HEK293 (cell line): ENCODE measurements around the gene DLL4.

Source experiments
- CTCF ChIA-PET: fragments of 350-600 bp; formaldehyde crosslinking; extraction: SDS; loops from one replicate; lab custom pipeline; 2021; ENCODE audit warnings: antibody characterized with exemption; lab: Yijun Ruan, JAX
- POLR2A ChIA-PET: fragments of 300-600 bp; formaldehyde crosslinking; extraction: SDS; loops from one replicate; lab custom pipeline; 2020; ENCODE audit warnings: antibody characterized with exemption, inconsistent platforms; lab: Yijun Ruan, JAX
- H3K27ac ChIP-seq: fragments of 200-500 bp; sonication (Bioruptor generic); 2 replicates; pipeline ENCODE4 v1.5.1; 2014; ENCODE audit warnings: low read depth, low read length, control low read depth, inconsistent platforms; ENCODE audit errors: extremely low read depth
- H3K36me3 ChIP-seq, 2 experiments: fragments of 200-500 bp in 1 of 2; sonication (Bioruptor generic) in 1 of 2; 1 replicate in 1 of 2; 2 replicates in 1 of 2; pipeline ENCODE4 v1.5.1; 2014 to 2017; ENCODE audit warnings: inconsistent platforms in 2 of 2, low read length in 2 of 2; ENCODE audit not compliant: control insufficient read depth in 2 of 2, insufficient read depth in 1 of 2
- H3K4me1 ChIP-seq: fragments of 200-500 bp; sonication (Bioruptor generic); 2 replicates; pipeline ENCODE4 v1.5.1; 2014; ENCODE audit warnings: mild to moderate bottlenecking, low read length, inconsistent platforms; ENCODE audit not compliant: control insufficient read depth, insufficient read depth
- H3K4me3 ChIP-seq: 2 replicates; pipeline ENCODE4 v1.5.1; 2011; ENCODE audit warnings: low read depth, mild to moderate bottlenecking, control low read depth, low read length, moderate library complexity
- H3K9me3 ChIP-seq: fragments of 200-500 bp; sonication (Bioruptor generic); 2 replicates; pipeline ENCODE4 v1.5.1; 2014; ENCODE audit warnings: low read depth, low read length, inconsistent platforms; ENCODE audit not compliant: control insufficient read depth, insufficient read depth
- CTCF ChIP-seq: fragments of 450-650 bp; formaldehyde crosslinking; IDR thresholded peaks from 2 replicates; pipeline ENCODE4 v1.5.1; 2016; ENCODE audit warnings: missing biosample characterization, missing genetic modification characterization
- GLIS1 ChIP-seq: fragments of 450-650 bp; formaldehyde crosslinking; IDR thresholded peaks from 2 replicates; pipeline ENCODE4 v1.5.1; 2016; ENCODE audit warnings: missing biosample characterization, missing genetic modification characterization
- GLIS2 ChIP-seq: fragments of 450-650 bp; formaldehyde crosslinking; IDR thresholded peaks from 2 replicates; pipeline ENCODE4 v1.5.1; 2016; ENCODE audit warnings: missing biosample characterization, missing genetic modification characterization
- HIC1 ChIP-seq: fragments of 450-650 bp; formaldehyde crosslinking; IDR thresholded peaks from 2 replicates; pipeline ENCODE4 v1.5.1; 2016; ENCODE audit warnings: missing biosample characterization, missing genetic modification characterization
- PRDM10 ChIP-seq: fragments of 450-650 bp; formaldehyde crosslinking; IDR thresholded peaks from 2 replicates; pipeline ENCODE4 v1.5.1; 2016; ENCODE audit warnings: missing biosample characterization, missing genetic modification characterization
- SALL2 ChIP-seq: fragments of 450-650 bp; formaldehyde crosslinking; IDR thresholded peaks from 2 replicates; pipeline ENCODE4 v1.5.0; 2017; ENCODE audit warnings: missing biosample characterization, mild to moderate bottlenecking, missing genetic modification characterization, borderline replicate concordance
- ZBTB11 ChIP-seq: fragments of 450-650 bp; formaldehyde crosslinking; conservative IDR thresholded peaks from 2 replicates; pipeline ENCODE4 v1.5.1; 2016; ENCODE audit warnings: low read depth, missing biosample characterization, missing genetic modification characterization
- ZBTB20 ChIP-seq: fragments of 450-650 bp; formaldehyde crosslinking; IDR thresholded peaks from 2 replicates; pipeline ENCODE4 v1.5.1; 2016; ENCODE audit warnings: missing biosample characterization, missing genetic modification characterization
- ZBTB48 ChIP-seq: fragments of 450-650 bp; formaldehyde crosslinking; IDR thresholded peaks from 2 replicates; pipeline ENCODE4 v1.5.1; 2016; ENCODE audit warnings: missing biosample characterization, missing genetic modification characterization
- ZBTB7A ChIP-seq: fragments of 450-650 bp; formaldehyde crosslinking; IDR thresholded peaks from 2 replicates; pipeline ENCODE4 v1.5.1; 2016; ENCODE audit warnings: low read depth, missing biosample characterization, missing genetic modification characterization
- ZFP37 ChIP-seq: fragments of 450-650 bp; formaldehyde crosslinking; IDR thresholded peaks from 2 replicates; pipeline ENCODE4 v1.5.1; 2016; ENCODE audit warnings: missing biosample characterization, missing genetic modification characterization
- ZNF112 ChIP-seq: fragments of 450-650 bp; formaldehyde crosslinking; IDR thresholded peaks from 2 replicates; pipeline ENCODE4 v1.5.0; 2017; ENCODE audit warnings: missing biosample characterization, missing genetic modification characterization
- ZNF157 ChIP-seq: fragments of 450-650 bp; formaldehyde crosslinking; IDR thresholded peaks from 2 replicates; pipeline ENCODE4 v1.5.1; 2016; ENCODE audit warnings: missing biosample characterization, missing genetic modification characterization
- ZNF18 ChIP-seq: fragments of 450-650 bp; formaldehyde crosslinking; IDR thresholded peaks from 2 replicates; pipeline ENCODE4 v1.5.1; 2016; ENCODE audit warnings: missing biosample characterization, missing genetic modification characterization
- ZNF223 ChIP-seq: fragments of 450-650 bp; formaldehyde crosslinking; IDR thresholded peaks from 2 replicates; pipeline ENCODE4 v1.5.1; 2016; ENCODE audit warnings: missing biosample characterization, missing genetic modification characterization
- ZNF398 ChIP-seq: fragments of 450-650 bp; formaldehyde crosslinking; IDR thresholded peaks from 2 replicates; pipeline ENCODE4 v1.5.1; 2017; ENCODE audit warnings: missing biosample characterization, missing genetic modification characterization
- ZNF514 ChIP-seq: fragments of 450-650 bp; formaldehyde crosslinking; IDR thresholded peaks from 2 replicates; pipeline ENCODE4 v1.5.1; 2016; ENCODE audit warnings: missing biosample characterization, missing genetic modification characterization
- ZNF629 ChIP-seq: fragments of 450-650 bp; formaldehyde crosslinking; IDR thresholded peaks from 2 replicates; pipeline ENCODE4 v1.5.1; 2017; ENCODE audit warnings: missing biosample characterization, missing genetic modification characterization
- ZNF768 ChIP-seq: fragments of 450-650 bp; formaldehyde crosslinking; IDR thresholded peaks from 2 replicates; pipeline ENCODE4 v1.5.1; 2018; ENCODE audit warnings: missing biosample characterization, mild to moderate bottlenecking, missing genetic modification characterization

The DLL4 gene

GRCh38 chr15:40941528-40942336 is 12.6 kb downstream of the DLL4 start (continued):
- TF ChIP-seq CTCF (tag by site-specific recombination), result peak; percentile 22; the same call in 1 of the 2 replicates
- no peak for TF ChIP-seq ZFP37 (tag by site-specific recombination)
- peak; percentile 55; the same call in 1 of the 2 replicates for TF ChIP-seq ZNF398 (tag by site-specific recombination)
- TF ChIP-seq GLIS2 (tag by site-specific recombination), result peak; percentile 72
- peak; percentile 57 for TF ChIP-seq GLIS1 (tag by site-specific recombination)
- peak; percentile 70; the same call in 1 of the 2 replicates for TF ChIP-seq ZBTB48 (tag by site-specific recombination)
- no peak for TF ChIP-seq ZNF514 (tag by site-specific recombination)
- peak; percentile 83 for TF ChIP-seq PRDM10 (tag by site-specific recombination)
- TF ChIP-seq SALL2 (tag by site-specific recombination), result no peak
- TF ChIP-seq ZBTB20 (tag by site-specific recombination), result peak; percentile 29
- TF ChIP-seq ZBTB11, result peak; percentile 41; the same call in 1 of the 2 replicates

GRCh38 chr15:40942337-40942854 is 13.3 kb downstream of the DLL4 start:
- CTCF ChIA-PET, result interaction anchor here (0.6 to 3.5 kb wide), 20 partner anchors 9 to 524 kb away, joined by 3 to 29 read pairs (median 4); partner anchors contain the start of gene CHAC1
- peaks cover 4% of the 10 kb centered on the region; the same call in 1 of the 2 replicates for H3K4me1 ChIP-seq
- H3K36me3 ChIP-seq, result no peaks in the 10 kb centered on the region
- peak overlapping the region; percentile 73; the same call in 1 of the 2 replicates for H3K27ac ChIP-seq
- no peaks in the 10 kb centered on the region for H3K9me3 ChIP-seq
- peak overlapping the region; percentile 34 for H3K4me3 ChIP-seq
- POLR2A ChIA-PET, result interaction anchor here (1.1 to 5.3 kb wide), 4 partner anchors 12 to 76 kb away, joined by 3 to 64 read pairs (median 31); partner anchors contain the start of genes CHAC1 and DLL4
- no peak for TF ChIP-seq ZNF18 (tag by site-specific recombination)
- TF ChIP-seq HIC1 (tag by site-specific recombination), result no peak
- TF ChIP-seq ZNF112 (tag by site-specific recombination), result no peak
- TF ChIP-seq ZNF157 (tag by site-specific recombination), result no peak
- no peak for TF ChIP-seq ZNF629 (tag by site-specific recombination)
- TF ChIP-seq ZNF223, result no peak
- no peak for TF ChIP-seq ZNF768 (tag by site-specific recombination)
- no peak for TF ChIP-seq ZBTB7A (tag by site-specific recombination)
